Breast epithelium (tissue), 3 donors: Measurements from ENCODE around the gene HBA2.

Experiments
- POLR2AphosphoS5 ChIP-seq, 3 donors: sonication (generic); formaldehyde crosslinking; IDR thresholded peaks; one replicate each; pipeline ENCODE4 v1.6.1; 2017; ENCODE audit warnings: antibody characterized with exemption in 3 of 3
- TF ChIP-seq, protein P1 (sequence below), 3 donors: fragments of 450-650 bp; IDR thresholded peaks; one replicate each; pipeline ENCODE4 v1.5.1; 2016 to 2017; ENCODE audit warnings: antibody characterized with exemption in 3 of 3, mild to moderate bottlenecking in 3 of 3, moderate library complexity in 3 of 3

DNA sequence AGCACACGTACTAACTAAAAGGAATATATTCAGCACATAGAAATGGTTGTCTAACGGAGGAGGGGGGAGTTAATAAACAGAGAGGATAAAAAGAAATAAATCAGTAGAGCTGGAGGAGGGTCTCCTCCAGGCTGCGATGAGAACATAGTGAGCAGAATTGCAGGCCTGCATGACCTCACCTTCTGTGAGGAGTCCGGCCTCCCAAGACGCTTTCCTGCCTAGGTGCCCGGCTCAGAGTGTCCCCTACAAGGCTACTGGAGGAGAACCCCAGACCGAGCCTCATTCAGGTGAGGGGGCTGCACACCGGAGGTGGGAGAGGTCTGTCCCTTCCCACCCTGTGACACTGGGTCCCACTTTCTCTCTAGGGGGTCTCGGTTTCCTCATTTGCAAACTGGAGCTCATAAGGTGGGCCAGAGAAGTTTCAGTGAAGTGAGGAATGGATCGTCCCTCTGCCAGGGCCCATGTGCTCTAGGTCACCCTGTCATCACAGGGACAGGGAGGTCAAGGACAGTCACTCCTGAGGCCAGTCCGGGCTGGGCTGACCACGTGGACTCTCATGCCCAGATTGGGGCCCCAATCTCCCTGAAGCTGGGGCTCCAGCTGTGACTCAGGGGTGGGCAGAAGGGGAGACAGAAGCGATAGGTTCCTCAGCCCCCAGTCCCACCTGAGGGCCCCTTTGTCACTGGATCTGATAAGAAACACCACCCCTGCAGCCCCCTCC, 10.2 kb upstream of the HBA2 start:
- TF ChIP-seq, protein P1, sequence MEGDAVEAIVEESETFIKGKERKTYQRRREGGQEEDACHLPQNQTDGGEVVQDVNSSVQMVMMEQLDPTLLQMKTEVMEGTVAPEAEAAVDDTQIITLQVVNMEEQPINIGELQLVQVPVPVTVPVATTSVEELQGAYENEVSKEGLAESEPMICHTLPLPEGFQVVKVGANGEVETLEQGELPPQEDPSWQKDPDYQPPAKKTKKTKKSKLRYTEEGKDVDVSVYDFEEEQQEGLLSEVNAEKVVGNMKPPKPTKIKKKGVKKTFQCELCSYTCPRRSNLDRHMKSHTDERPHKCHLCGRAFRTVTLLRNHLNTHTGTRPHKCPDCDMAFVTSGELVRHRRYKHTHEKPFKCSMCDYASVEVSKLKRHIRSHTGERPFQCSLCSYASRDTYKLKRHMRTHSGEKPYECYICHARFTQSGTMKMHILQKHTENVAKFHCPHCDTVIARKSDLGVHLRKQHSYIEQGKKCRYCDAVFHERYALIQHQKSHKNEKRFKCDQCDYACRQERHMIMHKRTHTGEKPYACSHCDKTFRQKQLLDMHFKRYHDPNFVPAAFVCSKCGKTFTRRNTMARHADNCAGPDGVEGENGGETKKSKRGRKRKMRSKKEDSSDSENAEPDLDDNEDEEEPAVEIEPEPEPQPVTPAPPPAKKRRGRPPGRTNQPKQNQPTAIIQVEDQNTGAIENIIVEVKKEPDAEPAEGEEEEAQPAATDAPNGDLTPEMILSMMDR (IDR thresholded peaks at IDR 0.05): no peak
- no peak for TF ChIP-seq POLR2AphosphoS5 (IDR thresholded peaks at IDR 0.05)
